IMR-90 (cell line): ENCODE measurements around the gene THAP9. TPM values are rescaled to one million over a fixed set of nuclear protein-coding genes. Genes with fewer than 3 reads are reported as not detected.

ENCODE experiments used
- ATAC-seq: fragments of 200-7000 bp; cut with Tn5 transposase; 2 replicates; pipeline ENCODE4 v1.9.1; 2020; ENCODE audit warnings: low read depth, mild to moderate bottlenecking, moderate library complexity
- BruUV-seq: library from RNA; stranded (reverse); fragments of 400-500 nt; replicated peaks from 2 replicates; lab custom pipeline; 2021; lab: Mats Ljungman, UMichigan
- CTCF ChIA-PET: fragments of 300-600 bp; formaldehyde crosslinking; extraction: SDS; loops from one replicate; lab custom pipeline; 2021; ENCODE audit warnings: antibody characterized with exemption; lab: Yijun Ruan, JAX
- POLR2A ChIA-PET: fragments of 300-600 bp; sonication (Branson Sonifier 250); formaldehyde crosslinking; loops from one replicate; lab custom pipeline; 2022; ENCODE audit warnings: antibody characterized with exemption; ENCODE audit not compliant: unreplicated experiment; lab: Charles Lee
- DNase-seq: peaks from one replicate; pipeline ENCODE4 v3.0.0; 2013
- H2AFZ ChIP-seq: replicated peaks from 2 replicates; pipeline ENCODE3; 2013; ENCODE audit warnings: low read length, mild to moderate bottlenecking; ENCODE audit not compliant: poor library complexity
- H2AK5ac ChIP-seq: 2 replicates; pipeline ENCODE4 v1.6.1; 2013; ENCODE audit warnings: low read depth, low read length, inconsistent platforms
- H2AK9ac ChIP-seq: replicated peaks from 2 replicates; pipeline ENCODE3; 2013; ENCODE audit warnings: mild to moderate bottlenecking, low read depth, low read length, moderate library complexity; ENCODE audit not compliant: poor library complexity
- H2BK120ac ChIP-seq: 2 replicates; pipeline ENCODE4 v1.6.1; 2013; ENCODE audit warnings: low read depth, low read length, inconsistent platforms
- H2BK15ac ChIP-seq: 3 replicates; pipeline ENCODE4 v1.6.1; 2013; ENCODE audit warnings: low read depth, low read length, inconsistent platforms
- H2BK20ac ChIP-seq: 2 replicates; pipeline ENCODE4 v1.6.1; 2013; ENCODE audit warnings: low read depth, mild to moderate bottlenecking, inconsistent platforms, low read length, moderate library complexity
- H2BK5ac ChIP-seq: 2 replicates; pipeline ENCODE4 v1.6.1; 2013; ENCODE audit warnings: mild to moderate bottlenecking, low read depth, low read length, inconsistent platforms; ENCODE audit not compliant: poor library complexity, severe bottlenecking
- H3K14ac ChIP-seq: replicated peaks from 2 replicates; pipeline ENCODE4 v1.6.1; 2013; ENCODE audit warnings: low read depth, low read length, inconsistent platforms
- H3K18ac ChIP-seq: 2 replicates; pipeline ENCODE4 v1.6.1; 2013; ENCODE audit warnings: low read depth, low read length, control low read depth
- H3K23ac ChIP-seq: 2 replicates; pipeline ENCODE4 v1.6.1; 2013; ENCODE audit warnings: low read depth, low read length, inconsistent platforms
- H3K27ac ChIP-seq: 2 replicates; pipeline ENCODE4 v1.5.1; 2013; ENCODE audit warnings: mild to moderate bottlenecking, control low read depth, low read length; ENCODE audit not compliant: insufficient read depth
- H3K27me3 ChIP-seq: 2 replicates; pipeline ENCODE4 v1.6.1; 2013; ENCODE audit warnings: low read length; ENCODE audit not compliant: control insufficient read depth, insufficient read depth
- H3K36me3 ChIP-seq: 2 replicates; pipeline ENCODE4 v1.6.1; 2013; ENCODE audit warnings: low read length, mixed read lengths; ENCODE audit not compliant: control insufficient read depth, insufficient read depth
- H3K4ac ChIP-seq: 2 replicates; pipeline ENCODE4 v1.6.1; 2013; ENCODE audit warnings: low read depth, low read length, inconsistent platforms
- H3K4me1 ChIP-seq: 2 replicates; pipeline ENCODE4 v1.6.1; 2013; ENCODE audit warnings: low read length, mixed read lengths; ENCODE audit not compliant: control insufficient read depth, insufficient read depth
- H3K4me2 ChIP-seq: 2 replicates; pipeline ENCODE4 v1.6.1; 2013; ENCODE audit warnings: low read depth, mild to moderate bottlenecking, control low read depth, low read length, moderate library complexity
- H3K4me3 ChIP-seq: 2 replicates; pipeline ENCODE4 v1.5.1; 2013; ENCODE audit warnings: low read depth, mild to moderate bottlenecking, control low read depth, low read length, moderate library complexity; ENCODE audit not compliant: insufficient read depth
- H3K56ac ChIP-seq: 2 replicates; pipeline ENCODE4 v1.6.1; 2013; ENCODE audit warnings: low read length, inconsistent platforms; ENCODE audit not compliant: insufficient read depth; ENCODE audit errors: extremely low read depth
- H3K79me1 ChIP-seq, 2 experiments: 2 replicates each; pipeline ENCODE4 v1.6.1; 2013; ENCODE audit warnings: low read length in 2 of 2, inconsistent platforms in 1 of 2, low read depth in 1 of 2
- H3K9ac ChIP-seq: 2 replicates; pipeline ENCODE4 v1.6.1; 2013; ENCODE audit warnings: low read depth, low read length, control low read depth
- H3K9me1 ChIP-seq: 2 replicates; pipeline ENCODE4 v1.6.1; 2013; ENCODE audit warnings: low read length, inconsistent platforms; ENCODE audit not compliant: insufficient read depth
- H3K9me3 ChIP-seq: 2 replicates; pipeline ENCODE4 v1.6.1; 2013; ENCODE audit warnings: low read length; ENCODE audit not compliant: control insufficient read depth, insufficient read depth
- H4K20me1 ChIP-seq: 2 replicates; pipeline ENCODE4 v1.6.1; 2013; ENCODE audit warnings: low read length, inconsistent platforms; ENCODE audit not compliant: insufficient read depth
- H4K5ac ChIP-seq: 2 replicates; pipeline ENCODE4 v1.6.1; 2013; ENCODE audit warnings: mild to moderate bottlenecking, low read depth, low read length, control low read depth
- H4K8ac ChIP-seq, 2 experiments: 2 replicates each; pipeline ENCODE4 v1.6.1; 2013; ENCODE audit warnings: low read depth in 2 of 2, low read length in 2 of 2, control low read depth in 1 of 2, inconsistent platforms in 1 of 2
- H4K91ac ChIP-seq: 2 replicates; pipeline ENCODE4 v1.6.1; 2013; ENCODE audit warnings: low read depth, low read length, inconsistent platforms; ENCODE audit not compliant: insufficient read depth
- MXI1 ChIP-seq: IDR thresholded peaks from 2 replicates; pipeline ENCODE4 v1.6.1; 2012; ENCODE audit warnings: low read depth, mild to moderate bottlenecking, low read length, moderate library complexity, borderline replicate concordance
- RCOR1 ChIP-seq: IDR thresholded peaks from 2 replicates; pipeline ENCODE4 v1.6.1; 2012; ENCODE audit warnings: mild to moderate bottlenecking, low read length, improper control_type of control experiment; ENCODE audit not compliant: insufficient replicate concordance
- WGBS, 2 experiments: methylation state at CpG; one replicate each; pipeline versions ENCODE4 v1.1.5 to v1.1.7; 2013; ENCODE audit warnings: missing lambda C conversion rate in 2 of 2; ENCODE audit not compliant: insufficient read length in 1 of 2; ENCODE audit errors: extremely low coverage in 2 of 2; 5-methylcytosine and 5-hydroxymethylcytosine counted together
- dilution Hi-C: fragments of 300-500 bp; cut with HindIII; formaldehyde crosslinking; loops from one replicate; pipeline ENCODE4 v1.14.3; 2018; ENCODE audit warnings: low sequenced_read_pairs; ENCODE audit not compliant: unreplicated experiment
- in situ Hi-C: fragments of 300-500 bp; cut with MboI; formaldehyde crosslinking; loops from 3 replicates; pipeline ENCODE4 v1.14.3; 2019; ENCODE audit warnings: low sequenced_read_pairs, inconsistent platforms, mixed read lengths
- intact Hi-C: fragments of 100-400 bp; cut with micrococcal nuclease; formaldehyde crosslinking; loops from 2 replicates; pipeline ENCODE4 v1.10.0; 2022
- polyA plus RNA-seq, 3 experiments: library from polyadenylated mRNA; depleted of rRNA; stranded (reverse); fragments of >200 nt; gene quantifications; 2 replicates each; pipeline ENCODE4 v1.2.3, GENCODE V29; 2012; ENCODE audit warnings: low replicate concordance in 1 of 3
- total RNA-seq: library from RNA; depleted of rRNA; stranded (reverse); fragments of >200 nt; gene quantifications from 2 replicates; pipeline ENCODE4 v1.2.3, GENCODE V29; 2012

THAP9 gene
- total and polyA plus RNA-seq, 2 of the 4 experiments (the other 2 are of a cell fraction): 0.86 to 2.9 TPM

GRCh38 chr4:82896755-82897154 lies 3.8 kb upstream of the THAP9 start:
- H3K4me2 ChIP-seq: no peak overlapping the region

More at GRCh38 chr4:82896755-82897154, 3.8 kb upstream of the THAP9 start:
- CTCF ChIA-PET: interaction anchor here (0.5 kb wide), 1 partner anchor 28 kb away, joined by 4 read pairs; no protein-coding TSS in a partner anchor
- Histone ChIP-seq H3K9ac (no peak overlapping the region), H2BK5ac (no peak overlapping the region), H3K27me3 (no peaks in the 10 kb centered on the region), H3K18ac (no peak overlapping the region), H3K14ac (no peak overlapping the region), H3K36me3 (peaks cover 8% of the 10 kb centered on the region), H2BK20ac (no peak overlapping the region), H3K9me1 (no peaks in the 10 kb centered on the region), H2AK9ac (no peak overlapping the region), H2BK120ac (no peak overlapping the region), H4K8ac (no peak overlapping the region), H3K4me3 (no peak overlapping the region), H4K91ac (no peak overlapping the region), H2AK5ac (no peak overlapping the region), H3K4me1 (no peaks in the 10 kb centered on the region), H2BK15ac (no peak overlapping the region), H3K56ac (no peak overlapping the region), H3K23ac (no peak overlapping the region), H3K4ac (no peak overlapping the region), H4K5ac (no peak overlapping the region), H3K79me1 (peaks cover 5 to 28% of the 10 kb centered on the region in 2 experiments; a peak in 2 of 4 replicates), H4K20me1 (peaks cover 6% of the 10 kb centered on the region; the same call in 1 of the 2 replicates), H3K27ac (no peak overlapping the region), H3K9me3 (no peaks in the 10 kb centered on the region), H2AFZ (no peak overlapping the region)
- in situ Hi-C loops: no loop called here
- ATAC-seq: no peak
- intact Hi-C loops: no loop called here
- dilution Hi-C loops: no loop called here
- no CpG with 5 or more reads among the region's 1 CpG for WGBS, 2 experiments
- no TSS peak for BruUV-seq
- POLR2A ChIA-PET: no interaction called here
- no peak for TF ChIP-seq RCOR1
- TF ChIP-seq MXI1: no peak
- no peak for DNase-seq
